HG03103 (cell line): ENCODE data around the gene EVX2.

Experiments used
- ATAC-seq: cut with Tn5 transposase; IDR thresholded peaks from one replicate; pipeline ENCODE4 v1.9.1; 2021; ENCODE audit warnings: low read depth; ENCODE audit not compliant: unreplicated experiment

EVX2 gene

DNA sequence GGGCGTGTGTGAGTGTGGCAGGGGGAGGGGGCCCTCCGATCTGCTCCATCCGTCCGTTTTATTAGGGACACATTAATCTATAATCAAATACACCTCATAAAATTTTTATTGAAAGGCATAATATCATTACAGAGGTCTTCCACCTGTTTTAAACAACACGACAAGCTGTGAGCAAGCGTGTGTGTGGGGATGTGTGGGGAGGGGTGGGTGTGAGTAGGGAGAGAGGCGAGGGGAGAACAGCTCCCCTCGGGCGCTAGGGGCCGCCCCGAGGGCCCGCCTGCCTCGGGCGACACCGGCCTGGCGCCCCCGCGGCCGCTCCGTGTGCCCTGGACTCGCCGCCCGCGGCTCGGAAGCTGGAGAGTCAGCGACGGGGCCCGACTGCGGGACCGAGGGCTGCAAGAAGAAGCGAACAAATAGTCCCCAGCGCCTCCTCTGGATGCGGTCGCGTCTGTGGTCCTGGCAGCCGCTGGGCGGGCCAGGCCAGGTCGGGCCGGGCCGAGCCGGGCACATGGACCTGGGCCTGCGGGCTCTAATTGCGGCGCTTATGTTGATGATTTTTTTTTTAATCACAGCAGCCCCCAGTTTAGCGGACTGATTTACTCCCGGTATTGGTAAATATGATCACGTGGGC lies 38.4 kb upstream of the EVX2 start:
- no peak for ATAC-seq

DNA sequence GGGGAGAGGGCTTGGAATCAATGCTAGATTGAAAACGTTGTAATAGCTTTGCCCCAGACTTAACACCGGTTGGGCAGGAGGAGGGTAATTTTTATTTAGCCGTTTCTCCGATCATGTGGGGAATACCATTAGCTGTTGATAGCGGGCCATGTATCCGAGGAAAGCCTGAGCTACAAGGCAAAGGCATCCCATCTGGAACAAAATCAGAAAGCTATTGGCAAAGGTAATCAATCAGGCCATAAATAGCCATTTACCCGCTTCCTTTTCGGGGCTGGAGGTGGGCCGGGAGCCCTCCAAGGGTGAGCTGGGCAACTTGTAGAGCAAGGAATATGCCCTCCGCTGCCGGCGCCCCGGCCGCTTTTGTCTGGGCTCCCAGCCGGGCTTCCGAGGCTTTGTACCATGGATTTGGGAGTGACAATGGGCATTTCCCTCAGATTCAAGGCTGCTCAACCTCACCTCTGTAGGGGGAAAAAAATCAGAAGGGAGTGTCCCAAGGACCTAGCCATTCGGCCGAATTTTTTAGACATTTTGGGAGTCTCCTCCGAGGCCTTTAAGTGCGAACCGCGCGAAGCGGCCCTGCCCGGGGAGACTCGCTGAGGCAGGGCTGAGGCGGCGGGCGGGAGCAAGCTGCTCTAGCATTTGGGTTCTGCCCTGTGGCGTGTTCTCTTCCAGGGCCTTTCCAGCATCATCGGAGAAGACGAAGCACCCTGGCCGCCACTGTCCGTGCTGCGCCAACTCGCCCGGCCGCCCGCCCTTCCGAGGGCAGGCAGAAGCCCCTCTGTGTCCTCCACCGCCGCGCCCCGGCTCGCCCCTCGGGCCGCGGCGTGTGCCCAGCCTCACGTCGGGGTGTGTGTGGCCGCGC lies 37.7 kb upstream of the EVX2 start:
- no peak for ATAC-seq

DNA sequence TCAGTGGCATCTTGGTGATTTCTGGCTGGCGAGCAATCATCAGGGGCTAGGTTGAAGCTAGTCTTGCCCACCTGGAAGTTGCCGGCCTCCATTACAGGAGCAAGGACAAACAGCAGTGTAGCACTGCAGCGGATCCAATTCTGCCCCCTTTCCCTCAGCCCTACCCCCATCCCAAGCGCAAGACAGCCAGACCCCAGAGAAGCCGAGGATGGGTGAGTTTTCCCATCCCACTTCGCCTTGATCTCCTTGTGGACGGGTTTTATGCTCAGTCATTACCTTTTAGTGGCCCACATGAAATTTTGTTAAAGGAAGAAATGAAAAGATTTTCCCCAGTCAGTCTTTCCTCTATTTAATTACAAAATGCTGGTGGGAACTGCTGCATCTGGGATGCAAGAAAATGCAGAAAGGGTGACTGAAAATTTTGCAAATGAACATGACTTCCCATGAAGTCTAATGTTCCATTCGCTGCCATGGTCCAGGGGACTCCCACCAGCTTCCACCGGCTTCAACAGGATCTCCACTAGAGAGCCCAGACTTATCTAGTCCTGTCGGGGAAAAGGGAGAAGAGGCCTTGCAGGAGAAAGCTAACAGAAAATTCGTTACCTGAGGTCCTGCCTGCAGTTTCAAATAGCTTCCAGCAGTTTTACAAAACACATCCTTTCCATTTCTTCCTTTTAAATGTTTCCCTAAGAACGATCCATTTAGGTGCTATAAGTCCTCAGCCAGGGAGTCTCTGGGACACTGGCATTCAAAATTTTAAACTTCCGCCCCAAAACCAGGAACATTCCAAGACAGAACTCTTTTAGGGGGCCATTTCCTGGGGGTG lies 36.8 kb upstream of the EVX2 start:
- ATAC-seq = no peak

DNA sequence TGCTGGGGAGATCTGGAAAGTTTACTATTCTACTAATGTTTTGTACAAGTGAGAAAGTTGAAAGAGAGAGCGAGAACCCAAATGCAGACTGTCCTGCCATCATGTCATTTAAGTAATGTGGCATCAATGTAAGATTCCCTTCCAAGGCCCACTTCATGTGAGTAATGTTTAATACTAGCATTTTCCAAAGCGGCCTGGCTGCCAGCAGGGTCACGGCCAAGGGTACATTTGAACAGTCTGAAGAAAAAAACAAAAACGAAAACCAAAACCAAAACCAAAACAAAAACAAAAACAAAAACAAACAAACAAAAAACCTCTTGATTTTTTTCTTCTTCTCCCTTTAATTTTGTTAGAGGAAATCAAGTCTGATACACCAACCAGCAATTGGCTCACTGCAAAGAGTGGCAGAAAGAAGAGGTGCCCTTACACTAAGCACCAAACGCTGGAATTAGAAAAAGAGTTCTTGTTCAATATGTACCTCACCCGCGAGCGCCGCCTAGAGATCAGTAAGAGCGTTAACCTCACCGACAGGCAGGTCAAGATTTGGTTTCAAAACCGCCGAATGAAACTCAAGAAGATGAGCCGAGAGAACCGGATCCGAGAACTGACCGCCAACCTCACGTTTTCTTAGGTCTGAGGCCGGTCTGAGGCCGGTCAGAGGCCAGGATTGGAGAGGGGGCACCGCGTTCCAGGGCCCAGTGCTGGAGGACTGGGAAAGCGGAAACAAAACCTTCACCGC lies 35.0 kb upstream of the EVX2 start:
- ATAC-seq = no peak

DNA sequence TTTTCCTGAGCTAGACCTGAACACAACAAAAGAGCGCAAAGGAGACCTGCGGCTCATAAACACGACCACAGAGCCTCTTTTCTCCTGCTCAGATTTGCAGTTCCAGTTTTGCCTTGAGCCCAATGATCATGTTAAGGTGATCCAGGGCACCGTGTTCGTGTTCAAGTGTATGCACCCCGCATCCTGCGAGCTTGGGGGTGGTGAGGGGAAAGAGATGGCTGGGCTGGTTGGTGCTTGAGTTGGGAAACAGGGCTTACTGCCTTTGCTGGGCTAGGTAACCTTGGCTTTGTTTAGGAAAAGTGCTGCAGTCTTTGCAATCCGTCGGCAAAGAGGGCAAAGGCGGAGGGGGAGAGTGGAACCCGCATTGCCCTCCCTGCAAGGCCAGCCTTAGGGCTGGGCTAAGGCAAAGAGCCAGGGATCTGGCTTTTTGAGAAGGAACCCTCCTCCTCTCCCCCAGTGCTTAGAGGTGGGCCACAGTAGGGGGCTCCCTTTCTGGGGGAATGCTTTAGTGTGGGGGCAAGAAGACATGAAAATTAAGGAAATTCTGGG lies 34.1 kb upstream of the EVX2 start:
- ATAC-seq = no peak

DNA sequence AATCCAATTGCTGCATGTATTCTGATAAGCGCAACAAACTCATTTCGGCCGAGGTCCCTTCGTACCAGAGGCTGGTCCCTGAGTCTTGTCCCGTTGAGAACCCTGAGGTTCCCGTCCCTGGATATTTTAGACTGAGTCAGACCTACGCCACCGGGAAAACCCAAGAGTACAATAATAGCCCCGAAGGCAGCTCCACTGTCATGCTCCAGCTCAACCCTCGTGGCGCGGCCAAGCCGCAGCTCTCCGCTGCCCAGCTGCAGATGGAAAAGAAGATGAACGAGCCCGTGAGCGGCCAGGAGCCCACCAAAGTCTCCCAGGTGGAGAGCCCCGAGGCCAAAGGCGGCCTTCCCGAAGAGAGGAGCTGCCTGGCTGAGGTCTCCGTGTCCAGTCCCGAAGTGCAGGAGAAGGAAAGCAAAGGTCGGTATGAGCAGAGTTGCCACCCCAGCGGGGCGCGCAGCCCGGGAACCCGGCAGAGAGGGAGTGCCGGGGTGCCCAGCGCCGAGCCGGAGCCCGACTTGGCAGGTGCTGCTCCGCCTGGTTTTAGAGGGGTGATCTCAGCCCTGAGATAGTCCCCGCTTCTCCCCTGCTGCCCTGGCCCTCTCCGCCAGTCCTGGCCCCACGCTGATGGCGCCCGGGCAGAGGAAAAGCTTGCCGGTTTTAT lies 33.5 kb upstream of the EVX2 start:
- no peak for ATAC-seq

DNA sequence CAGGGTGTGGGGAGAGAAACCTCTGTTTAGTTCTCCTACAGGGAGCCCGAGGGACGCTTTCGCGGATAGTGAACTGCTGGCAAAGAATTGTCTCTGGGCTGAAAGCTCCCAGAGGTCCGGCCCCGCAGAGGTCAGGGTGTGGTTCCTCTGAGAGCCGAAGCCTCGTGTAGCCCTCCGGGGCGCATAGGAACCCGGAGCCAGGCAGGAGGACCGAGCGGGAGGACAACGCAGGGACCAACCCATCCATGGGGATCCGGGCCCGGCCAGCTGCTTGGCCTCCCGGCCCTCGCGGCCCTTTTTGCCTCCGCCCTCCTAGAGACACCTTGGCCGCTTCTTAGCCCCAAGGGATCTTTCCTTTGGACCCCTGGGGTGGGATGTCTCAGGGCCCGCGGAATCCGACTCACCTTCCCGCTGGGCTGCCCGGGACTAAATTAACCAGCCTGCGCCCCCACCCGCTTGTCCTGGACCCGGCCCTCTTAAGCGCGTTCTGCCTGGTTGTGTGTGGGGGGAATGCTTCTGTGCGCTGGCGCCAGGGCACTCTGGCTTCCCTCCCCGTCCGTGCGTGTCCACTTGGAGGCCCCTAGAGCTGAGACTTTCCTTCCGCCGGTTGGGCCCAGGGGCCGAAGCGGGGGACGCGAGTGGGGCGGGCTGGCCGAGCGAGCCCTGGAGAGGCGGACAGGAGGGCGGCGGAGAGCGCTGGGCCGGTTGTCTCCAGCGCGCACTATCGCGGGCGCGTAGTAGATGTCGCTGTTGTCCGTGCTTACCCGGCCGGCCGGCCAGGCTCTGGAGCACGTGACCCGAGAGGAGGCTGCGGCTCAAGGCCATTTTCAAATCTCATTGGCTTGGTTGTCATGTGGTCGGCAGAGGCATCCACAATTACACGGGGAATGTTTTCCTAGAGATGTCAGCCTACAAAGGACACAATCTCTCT lies 32.4 kb upstream of the EVX2 start, which contains the start of gene HOXD10:
HOXD10 (plus strand) TSS at position 896 of the 931 bp plus-strand sequence. CDS start 56 bp downstream, outside the sequence.
- ATAC-seq = no peak

DNA sequence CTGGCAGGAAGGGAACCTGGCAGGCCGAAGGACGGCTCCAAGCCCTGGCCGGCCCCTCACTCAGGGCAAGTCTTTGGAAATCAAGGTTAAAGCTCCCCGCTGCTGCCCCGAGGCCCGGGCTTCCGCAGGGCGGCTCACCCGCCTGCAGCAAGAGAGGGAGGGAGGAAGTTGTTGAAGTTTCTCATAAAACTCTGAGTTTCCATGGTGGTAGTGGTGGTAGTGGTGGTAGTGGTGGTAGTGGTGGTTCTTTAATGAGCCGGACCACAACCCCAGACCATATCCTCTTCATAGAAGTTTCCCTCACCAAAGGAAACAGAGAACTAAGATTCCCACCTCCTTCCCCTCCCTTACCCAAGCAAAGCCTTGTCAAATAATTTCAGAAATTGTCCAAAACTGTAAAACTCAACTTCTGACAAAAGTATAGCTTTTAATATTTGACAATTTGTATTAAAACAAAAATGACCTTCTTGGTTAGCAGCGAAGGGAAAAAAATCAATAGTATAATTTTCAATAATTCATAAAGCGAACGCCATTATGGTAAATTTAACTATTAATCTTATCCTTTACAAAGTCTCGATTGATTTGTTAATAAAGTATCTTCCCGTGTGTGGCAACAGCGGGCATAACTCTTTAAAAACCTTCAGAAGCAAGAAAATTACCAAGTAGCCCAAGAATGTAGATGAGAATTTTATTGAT lies 31.3 kb upstream of the EVX2 start:
- ATAC-seq = no peak

DNA sequence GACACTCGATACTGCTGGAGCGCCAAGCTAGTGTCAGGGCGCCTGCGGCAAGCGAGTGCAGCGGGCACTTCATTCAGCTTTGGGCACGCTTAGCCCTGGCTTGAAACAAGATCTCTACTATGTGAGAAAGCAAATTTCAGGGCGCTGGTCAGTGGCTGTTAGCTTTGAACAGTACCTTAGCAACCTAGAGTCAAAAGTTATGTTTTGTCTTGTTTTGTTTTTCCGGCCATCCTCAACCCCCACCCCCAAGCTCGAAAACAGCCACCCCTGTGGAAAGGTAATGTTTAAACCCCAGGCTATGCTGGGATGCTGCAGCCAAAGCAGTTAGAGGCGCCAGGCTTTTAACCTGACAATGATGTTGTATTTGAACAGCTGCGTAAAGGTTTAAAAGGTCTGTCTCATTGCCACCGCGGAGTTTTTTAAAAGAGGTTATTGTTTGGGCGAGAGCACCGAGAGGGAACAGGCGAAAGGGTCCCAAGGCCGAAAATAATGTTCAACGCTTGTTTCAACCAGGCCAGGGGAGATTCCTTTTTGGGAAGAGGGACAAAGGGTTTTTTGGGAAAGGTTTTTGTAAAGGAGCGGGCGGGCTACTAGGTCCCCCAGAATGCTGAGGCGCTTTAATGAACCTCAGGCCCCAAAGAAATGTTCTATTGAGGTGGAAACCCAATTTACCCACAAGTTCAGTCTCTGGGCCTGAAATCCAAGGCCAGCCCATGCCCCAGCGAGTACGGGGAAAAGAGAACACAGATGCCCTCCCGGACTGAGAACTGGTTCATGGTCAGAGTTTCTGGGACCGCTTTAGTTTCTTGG lies 30.6 kb upstream of the EVX2 start:
- ATAC-seq = no peak

DNA sequence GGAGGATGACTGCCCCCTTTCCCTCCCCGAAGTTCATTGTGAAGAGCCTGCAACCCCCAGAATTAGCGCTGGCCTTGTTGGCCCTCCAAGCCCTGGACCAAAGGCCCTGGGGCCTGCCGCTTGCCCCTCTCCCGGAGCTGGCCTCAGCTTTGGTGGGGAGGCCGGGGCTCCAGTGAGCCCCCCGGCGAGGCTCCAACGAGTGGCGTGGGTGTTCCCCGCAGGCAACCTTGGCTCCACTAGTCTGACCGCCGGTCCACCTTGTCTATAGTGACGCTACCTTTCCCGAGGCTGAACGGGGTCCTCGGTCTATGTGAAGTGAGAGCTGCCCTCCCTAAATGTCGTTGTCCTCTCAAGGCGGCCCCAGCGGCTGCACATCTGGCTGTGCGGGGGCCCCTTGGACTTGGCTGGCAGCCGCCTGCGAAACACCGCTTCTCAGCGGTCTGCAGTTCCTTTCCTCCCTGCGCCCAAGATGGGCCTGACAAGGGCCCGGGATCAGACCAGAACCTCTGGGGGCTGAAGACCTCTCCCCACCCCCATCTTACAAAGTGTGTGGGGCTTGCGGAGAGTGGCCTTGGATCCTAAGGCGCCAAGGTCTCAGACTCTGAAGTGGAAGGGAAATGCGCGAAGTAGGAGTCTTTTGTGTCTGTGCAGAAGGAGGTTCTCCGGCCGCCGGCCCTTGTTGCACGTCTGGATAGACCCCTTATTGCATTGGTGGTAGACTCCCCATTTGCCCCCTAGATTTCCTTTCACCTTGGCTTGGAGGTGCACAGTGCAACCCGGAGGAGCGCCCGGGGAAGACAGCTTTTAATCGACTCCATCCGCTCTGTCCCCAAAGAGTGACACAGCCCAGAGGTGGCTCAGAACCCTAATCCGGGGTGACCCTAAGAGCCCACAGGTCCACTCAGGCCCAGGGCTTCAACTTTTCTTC lies 28.9 kb upstream of the EVX2 start:
- no peak for ATAC-seq

DNA sequence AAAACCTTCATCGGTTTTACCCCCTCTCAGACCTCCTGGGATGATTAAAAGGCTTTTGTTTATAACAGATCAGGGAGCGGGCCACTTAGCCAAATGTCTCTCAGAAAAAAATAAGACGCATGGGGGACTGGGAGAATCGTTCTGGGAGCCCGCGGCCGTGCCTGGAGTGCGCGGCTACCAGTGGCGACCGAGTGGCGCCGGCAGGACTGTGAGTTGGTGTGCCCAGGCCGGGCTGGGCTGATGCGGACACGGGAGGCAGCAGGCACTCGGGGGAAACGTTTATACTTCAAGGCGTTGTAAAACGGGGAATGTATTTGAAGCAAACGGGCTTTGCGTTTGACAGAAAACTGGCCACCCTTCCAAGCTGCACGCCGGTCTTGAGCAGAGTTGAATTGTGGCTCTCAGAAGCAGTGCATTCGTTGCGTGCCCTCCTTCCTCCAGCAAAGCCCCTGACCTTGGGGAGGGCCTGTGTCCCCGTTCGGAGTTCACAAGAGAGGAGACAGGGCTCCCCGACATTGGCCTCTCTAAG lies 28.1 kb upstream of the EVX2 start:
- no peak for ATAC-seq

DNA sequence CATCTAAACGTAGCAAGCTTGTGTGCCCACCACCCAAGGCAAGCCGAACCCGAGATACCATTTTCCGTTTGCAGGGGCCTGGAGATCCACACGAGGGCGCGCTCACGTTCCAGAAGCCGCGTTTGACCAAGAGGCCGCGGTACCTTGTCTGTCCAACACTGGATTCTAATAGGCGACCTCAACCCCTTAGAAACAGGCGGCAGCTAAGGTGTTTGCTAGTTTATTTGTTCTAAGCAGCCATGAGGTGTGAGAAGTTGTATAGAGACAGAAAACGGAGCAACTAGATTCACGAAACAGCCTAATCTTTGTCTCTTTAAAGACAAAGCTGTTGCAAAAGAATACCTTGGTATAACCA lies 27.5 kb upstream of the EVX2 start:
- ATAC-seq = no peak

DNA sequence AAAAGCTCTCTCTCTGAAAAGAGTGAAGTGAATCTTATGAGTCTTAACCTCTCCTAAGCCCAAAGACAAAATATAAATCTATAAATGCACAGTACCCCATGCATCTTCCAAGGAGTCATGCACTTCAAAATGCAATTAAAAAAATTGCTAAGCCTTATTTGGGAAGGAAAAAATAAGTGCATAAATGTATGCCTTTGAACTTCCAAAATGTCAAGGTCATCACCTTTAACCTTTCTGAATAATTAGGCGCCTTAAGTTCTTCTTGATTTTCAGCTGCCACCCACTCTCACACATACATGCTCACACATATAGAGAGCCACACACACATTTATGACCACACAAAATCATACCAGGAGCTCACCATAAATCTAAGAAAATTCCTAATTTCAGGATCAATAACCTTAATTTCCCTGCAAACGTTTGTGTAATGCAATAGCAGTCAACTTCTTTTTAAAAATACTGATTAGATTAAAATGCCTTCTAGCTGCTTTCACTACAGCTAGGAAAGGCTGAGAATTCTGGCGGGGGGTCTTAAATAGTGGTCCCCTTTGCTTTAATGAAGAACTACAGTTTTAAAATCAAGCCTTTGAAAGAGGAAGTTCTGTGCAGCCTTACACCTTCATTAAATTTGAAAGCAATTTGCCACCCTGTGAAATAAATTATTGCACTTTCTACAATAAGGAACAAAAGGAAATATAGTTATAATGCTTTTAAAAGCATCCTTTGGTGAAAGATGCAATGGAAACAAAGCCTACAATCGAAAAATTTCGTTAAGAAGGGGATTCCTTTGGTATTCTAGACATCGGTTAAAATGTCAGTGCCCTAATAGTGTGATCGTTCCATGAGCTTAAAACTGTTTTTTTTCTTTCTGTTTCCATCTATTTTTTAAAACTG lies 26.9 kb upstream of the EVX2 start:
- no peak for ATAC-seq

DNA sequence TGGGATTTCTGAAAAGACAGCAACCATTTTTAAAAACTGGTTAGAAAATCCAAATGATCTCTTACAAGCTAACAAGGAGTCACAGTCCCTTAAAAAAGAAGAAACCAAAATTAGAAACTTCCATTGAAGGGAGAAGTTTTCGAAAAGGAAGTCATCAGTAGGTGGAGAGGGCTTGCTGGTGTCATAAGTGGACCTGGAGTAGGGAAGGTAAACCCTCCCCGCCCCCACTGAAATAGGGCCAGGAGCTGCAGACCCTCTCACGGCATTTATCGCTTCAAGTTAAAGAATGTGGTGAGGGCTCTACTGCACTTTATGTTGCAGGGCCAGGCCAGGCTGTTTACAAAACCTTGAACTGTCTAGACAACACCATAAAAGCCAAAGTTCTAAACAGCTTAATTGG lies 26.2 kb upstream of the EVX2 start:
- ATAC-seq = no peak
